NT2/D1 (cell line): Measurements from ENCODE around the gene ANAPC1.

ENCODE experiments used
- YY1 ChIP-seq: IDR thresholded peaks from 2 replicates; pipeline ENCODE4 v1.6.1; 2011; ENCODE audit not compliant: insufficient read length, insufficient read depth
- ZNF274 ChIP-seq: IDR thresholded peaks from 2 replicates; pipeline ENCODE4 v1.6.1; 2011; ENCODE audit warnings: mild to moderate bottlenecking, low read depth, low read length

DNA sequence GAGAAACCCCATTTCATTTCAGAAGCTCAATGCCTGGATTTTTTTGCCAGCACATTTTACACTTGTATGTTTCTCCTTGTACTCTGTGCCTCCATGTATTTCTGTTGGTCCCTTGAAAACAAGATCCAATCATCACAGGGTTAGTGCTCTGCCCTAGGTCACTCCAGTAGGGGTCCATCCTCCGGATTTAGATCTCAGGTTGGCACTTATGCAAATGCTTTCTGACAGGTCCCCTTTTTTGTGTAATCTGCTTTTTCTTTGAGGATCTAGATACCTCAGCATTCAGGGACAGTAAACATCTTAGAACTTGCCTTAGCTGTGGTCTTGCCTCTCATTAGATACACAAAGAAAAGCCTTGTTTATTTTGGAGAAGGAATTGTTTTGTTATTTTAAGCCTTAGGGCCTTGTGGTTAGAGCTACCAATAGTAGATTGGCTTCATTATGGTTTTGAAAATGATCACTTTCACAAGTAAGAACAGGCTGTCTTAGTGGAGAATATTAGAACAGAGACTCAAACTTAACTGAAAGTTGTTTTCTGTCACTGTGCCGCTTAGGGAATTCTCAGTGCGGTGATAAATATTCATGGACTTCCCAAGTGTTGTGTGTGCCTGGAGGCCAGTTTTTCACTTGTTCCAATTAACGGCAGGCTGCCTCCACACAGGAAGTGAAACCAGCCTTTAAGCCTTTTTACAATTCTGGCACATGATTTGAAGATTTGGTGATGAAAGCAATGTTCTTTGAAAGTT is 22.2 kb upstream of the ANAPC1 start:
- TF ChIP-seq YY1: no peak
- TF ChIP-seq ZNF274: no peak
